HCT116 (cell line): Measurements from ENCODE around the gene LIPE. TPM values are rescaled to one million over a fixed set of nuclear protein-coding genes. Genes with fewer than 3 reads are reported as not detected.

ENCODE experiments used
- ATAC-seq: fragments of 200-7000 bp; cut with Tn5 transposase; 2 replicates; pipeline ENCODE4 v1.9.1; 2020; ENCODE audit warnings: mild to moderate bottlenecking, moderate library complexity
- BruUV-seq: library from RNA; stranded (reverse); fragments of 400-500 nt; replicated peaks from 2 replicates; lab custom pipeline; 2021; lab: Mats Ljungman, UMichigan
- CTCF ChIA-PET: fragments of 300-600 bp; sonication (Branson Sonifier 250); formaldehyde crosslinking; loops from one replicate; lab custom pipeline; 2021; ENCODE audit warnings: antibody characterized with exemption; lab: Charles Lee
- POLR2A ChIA-PET: fragments of 300-600, 350-600 bp; sonication (Branson Sonifier 250); formaldehyde crosslinking; loops from one replicate; lab custom pipeline; 2021; ENCODE audit warnings: antibody characterized with exemption; lab: Charles Lee
- RAD21 ChIA-PET, 2 experiments: fragments of 300-600 bp; sonication (Branson Sonifier 250); formaldehyde crosslinking; loops; one replicate each; lab custom pipeline; 2023; ENCODE audit warnings: low total read pairs in 2 of 2; ENCODE audit not compliant: uncharacterized antibody in 2 of 2, unreplicated experiment in 2 of 2, low non-redundant PET in 1 of 2; lab: Charles Lee
- DNase-seq: peaks from one replicate; pipeline ENCODE4 v3.0.0-alpha.2; 2010; ENCODE audit warnings: low read depth, low spot score
- H2AFZ ChIP-seq: fragments of 200-600 bp; shearing (Covaris generic), sonication (generic); 2 replicates; pipeline ENCODE4 v1.6.1; 2017; ENCODE audit warnings: low read depth, mixed run types, mixed read lengths, antibody characterized with exemption, low read length; ENCODE audit not compliant: poor library complexity, severe bottlenecking
- H3K27ac ChIP-seq: 2 replicates; pipeline ENCODE4 v1.5.1; 2012; ENCODE audit warnings: low read depth, low read length
- H3K27me3 ChIP-seq: fragments of 200-600 bp; sonication (generic); 2 replicates; pipeline ENCODE4 v1.6.1; 2016; ENCODE audit warnings: mixed run types, low read length, mixed read lengths; ENCODE audit not compliant: insufficient read depth
- H3K36me3 ChIP-seq, 2 experiments: fragments of 200-500 bp in 1 of 2; fragments of 200-600 bp in 1 of 2; sonication (Bioruptor generic) in 1 of 2; sonication (generic) in 1 of 2; 2 replicates each; pipeline versions ENCODE4 v1.5.1 to v1.6.1; 2014 to 2016; ENCODE audit warnings: low read length in 2 of 2, inconsistent platforms in 1 of 2, mixed read lengths in 1 of 2, mixed run types in 1 of 2; ENCODE audit not compliant: insufficient read depth in 2 of 2, control insufficient read depth in 1 of 2
- H3K4me1 ChIP-seq, 2 experiments: fragments of 200-600 bp in 1 of 2; sonication (generic) in 1 of 2; 2 replicates each; pipeline versions ENCODE4 v1.5.1 to v1.6.1; 2012 to 2017; ENCODE audit warnings: low read length in 2 of 2, inconsistent platforms in 1 of 2, mild to moderate bottlenecking in 1 of 2, mixed read lengths in 1 of 2, mixed run types in 1 of 2, moderate library complexity in 1 of 2; ENCODE audit not compliant: insufficient read depth in 2 of 2, control insufficient read depth in 1 of 2
- H3K4me2 ChIP-seq: fragments of 200-600 bp; sonication (generic); 2 replicates; pipeline ENCODE4 v1.6.1; 2017; ENCODE audit warnings: mixed run types, low read length, mixed read lengths
- H3K4me3 ChIP-seq, 2 experiments: fragments of 200-600 bp in 1 of 2; sonication (generic) in 1 of 2; replicated peaks in 1 of 2; 2 replicates each; pipeline ENCODE4 v1.5.1; 2011 to 2016; ENCODE audit warnings: low read length in 2 of 2, control low read depth in 1 of 2, low read depth in 1 of 2, mild to moderate bottlenecking in 1 of 2, mixed read lengths in 1 of 2, mixed run types in 1 of 2
- H3K79me2 ChIP-seq: fragments of 200-600 bp; sonication (generic); 2 replicates; pipeline ENCODE4 v1.6.1; 2017; ENCODE audit warnings: mild to moderate bottlenecking, mixed run types, low read length, moderate library complexity, mixed read lengths; ENCODE audit not compliant: insufficient read depth
- H3K9ac ChIP-seq: fragments of 200-600 bp; sonication (generic); 2 replicates; pipeline ENCODE4 v1.6.1; 2016; ENCODE audit warnings: low read length, mixed read lengths
- H3K9me2 ChIP-seq: fragments of 200-600 bp; sonication (generic), shearing (Covaris generic); 2 replicates; pipeline ENCODE4 v1.6.1; 2017; ENCODE audit warnings: mixed run types, mild to moderate bottlenecking, moderate library complexity; ENCODE audit not compliant: insufficient read depth
- H3K9me3 ChIP-seq, 2 experiments: fragments of 200-500 bp in 1 of 2; fragments of 200-600 bp in 1 of 2; sonication (Bioruptor generic) in 1 of 2; sonication (generic) in 1 of 2; 2 replicates each; pipeline ENCODE4 v1.6.1; 2014 to 2017; ENCODE audit warnings: low read length in 2 of 2, mixed read lengths in 2 of 2, inconsistent platforms in 1 of 2, low read depth in 1 of 2, mild to moderate bottlenecking in 1 of 2, mixed run types in 1 of 2, moderate library complexity in 1 of 2; ENCODE audit not compliant: control insufficient read depth in 1 of 2, insufficient read depth in 1 of 2
- H4K20me1 ChIP-seq: fragments of 200-600 bp; sonication (generic), shearing (Covaris generic); 2 replicates; pipeline ENCODE4 v1.6.1; 2017; ENCODE audit warnings: mixed run types, mild to moderate bottlenecking, moderate library complexity; ENCODE audit not compliant: insufficient read depth
- CTCF ChIP-seq, 3 experiments: fragments of 200-600 bp in 1 of 3; sonication (generic) in 1 of 3; IDR thresholded peaks in 2 of 3; conservative IDR thresholded peaks in 1 of 3; 2 replicates each; pipeline ENCODE4 v1.5.1; 2012 to 2017; ENCODE audit warnings: low read depth in 2 of 3, low read length in 2 of 3, antibody characterized with exemption in 1 of 3, borderline replicate concordance in 1 of 3, control low read depth in 1 of 3, mild to moderate bottlenecking in 1 of 3, mixed read lengths in 1 of 3, mixed run types in 1 of 3, moderate library complexity in 1 of 3; ENCODE audit not compliant: insufficient read depth in 1 of 3
- ELF1 ChIP-seq: IDR thresholded peaks from 2 replicates; pipeline ENCODE4 v1.6.1; 2012; ENCODE audit warnings: low read depth, borderline replicate concordance
- FOSL1 ChIP-seq: IDR thresholded peaks from 2 replicates; pipeline ENCODE4 v1.6.1; 2012; ENCODE audit warnings: low read depth
- JUND ChIP-seq: IDR thresholded peaks from 2 replicates; pipeline ENCODE4 v1.6.1; 2012
- ZFX ChIP-seq: fragments of 450-650 bp; IDR thresholded peaks from 2 replicates; pipeline ENCODE4 v1.6.1; 2017
- ZNF274 ChIP-seq: fragments of 200-500 bp; sonication (Bioruptor generic); IDR thresholded peaks from 2 replicates; pipeline ENCODE4 v1.6.1; 2014; ENCODE audit warnings: mild to moderate bottlenecking, low read depth, low read length, inconsistent platforms
- intact Hi-C: fragments of 100-400 bp; cut with micrococcal nuclease; formaldehyde crosslinking; loops from 2 replicates; pipeline ENCODE4 v1.10.0; 2022
- total RNA-seq: library from RNA; stranded (reverse); gene quantifications from one replicate; pipeline ENCODE4 v1.2.1, GENCODE V29; 2021; ENCODE audit not compliant: unreplicated experiment

LIPE gene
- total RNA-seq, 1 experiment from 2014 or later: 11.3 TPM

GRCh38 chr19:42375415-42376176, 51.6 kb downstream of the LIPE start (continued):
- TF ChIP-seq JUND: no peak
- TF ChIP-seq ZNF274: no peak
- no peak for TF ChIP-seq FOSL1
- TF ChIP-seq ELF1: no peak
- no peak for TF ChIP-seq ZFX
- TF ChIP-seq, all 23 proteins: peak for 0

- CTCF ChIA-PET: no interaction called here
These were observed 52.3 kb downstream of the LIPE start for GRCh38 chr19:42374826-42375376.

More at GRCh38 chr19:42374826-42375376, 52.3 kb downstream of the LIPE start:
- Histone ChIP-seq H3K4me2 (no peak overlapping the region), H4K20me1 (no peaks in the 10 kb centered on the region), H3K9me2 (no peaks in the 10 kb centered on the region)
- TF ChIP-seq CTCF (IDR thresholded peaks at IDR 0.05 in 2 of 3, conservative IDR thresholded peaks at IDR 0.05 in 1 of 3; ENCODE audit: borderline replicate concordance in 1 of 3, insufficient read depth in 1 of 3, low read depth in 2 of 3, low read length in 2 of 3): no peak
- TF ChIP-seq, all 23 proteins: peak for 0
- H3K36me3 ChIP-seq: no peaks in the 10 kb centered on the region
- no peak for DNase-seq
- ChIA-PET RAD21 (no interaction called here), POLR2A (no interaction called here)
- no peaks in the 10 kb centered on the region for H3K27me3 ChIP-seq
- BruUV-seq: no TSS peak
- no peaks in the 10 kb centered on the region for H3K79me2 ChIP-seq
- no peak overlapping the region for H2AFZ ChIP-seq
- intact Hi-C loops: no loop called here
- H3K4me1 ChIP-seq: no peaks in the 10 kb centered on the region
- H3K4me3 ChIP-seq: no peak overlapping the region
- H3K27ac ChIP-seq: no peak overlapping the region
- no peak for ATAC-seq
- no peaks in the 10 kb centered on the region for H3K9me3 ChIP-seq
- no peak overlapping the region for H3K9ac ChIP-seq
